Activated B cell treated with CpG ODN at 0.5 μM for 24 hours (primary cell): ENCODE data around the gene IFFO2. TPM values are rescaled to one million over a fixed set of nuclear protein-coding genes. Genes with fewer than 3 reads are reported as not detected.

ENCODE experiments used
- ATAC-seq: fragments of 200-7000 bp; cut with Tn5 transposase; one replicate; pipeline ENCODE4 v1.10.0; 2021; ENCODE audit warnings: low read depth, mild to moderate bottlenecking, moderate library complexity
- CTCF ChIA-PET: fragments of 350-600 bp; sonication (Branson Sonifier 250); formaldehyde crosslinking; loops from one replicate; lab custom pipeline; 2021; ENCODE audit warnings: antibody characterized with exemption; lab: Charles Lee
- POLR2A ChIA-PET: fragments of 350-600 bp; sonication (Branson Sonifier 250); formaldehyde crosslinking; loops from one replicate; lab custom pipeline; 2021; ENCODE audit warnings: antibody characterized with exemption; lab: Charles Lee
- DNase-seq: peaks from one replicate; pipeline ENCODE4 v3.0.0; 2022
- H3K27ac Mint-ChIP-seq: one replicate; pipeline ENCODE4 v1.8.0; 2020; ENCODE audit warnings: mixed read lengths
- H3K27me3 Mint-ChIP-seq: one replicate; pipeline ENCODE4 v1.8.0; 2021; ENCODE audit warnings: mixed read lengths
- H3K36me3 Mint-ChIP-seq: one replicate; pipeline ENCODE4 v1.8.0; 2021; ENCODE audit warnings: low read depth, mixed read lengths
- H3K4me1 Mint-ChIP-seq: one replicate; pipeline ENCODE4 v1.8.0; 2021; ENCODE audit warnings: mixed read lengths
- H3K4me3 Mint-ChIP-seq: one replicate; pipeline ENCODE4 v1.8.0; 2020; ENCODE audit warnings: mild to moderate bottlenecking, mixed read lengths
- H3K9me3 Mint-ChIP-seq: one replicate; pipeline ENCODE4 v1.8.0; 2020; ENCODE audit warnings: mixed read lengths
- intact Hi-C: fragments of 100-400 bp; cut with micrococcal nuclease; formaldehyde crosslinking; loops from one replicate; pipeline ENCODE4 v1.15.1; 2024
- total RNA-seq: library from RNA; stranded (reverse); gene quantifications from 2 replicates; pipeline ENCODE4 v1.2.3, GENCODE V29; 2022
- TF ChIP-seq, protein P1 (sequence below): fragments of 200-600 bp; IDR thresholded peaks from one replicate; pipeline ENCODE4 v1.8.0; 2022; ENCODE audit warnings: antibody characterized with exemption, mild to moderate bottlenecking

The IFFO2 gene
- total RNA-seq, 1 donor from 2014 or later, result 13.0 TPM

DNA sequence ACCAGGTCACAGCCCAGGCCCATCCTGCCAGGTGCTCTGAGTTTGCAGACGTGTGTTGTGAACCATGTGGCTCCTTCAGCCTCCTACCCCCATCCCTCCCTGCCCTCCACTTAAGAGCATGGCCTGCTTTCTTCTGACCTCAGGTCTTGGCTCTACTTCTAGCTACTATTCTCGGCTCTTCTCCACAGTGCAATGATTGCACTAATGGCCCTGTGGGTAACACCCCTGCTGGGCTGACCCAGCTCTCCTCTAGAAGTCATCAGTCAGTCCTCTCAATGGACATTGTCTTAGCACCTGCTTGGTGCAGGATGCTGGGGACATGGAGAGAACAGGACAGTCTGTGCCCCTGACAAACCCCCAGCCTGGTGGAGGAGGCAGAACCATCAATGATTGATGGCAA, 22.2 kb upstream of the IFFO2 start:
- Mint-ChIP-seq H3K36me3 (no peaks in the 10 kb centered on the region), H3K27ac (no peak overlapping the region), H3K4me3 (no peak overlapping the region), H3K9me3 (peaks cover 14% of the 10 kb centered on the region), H3K4me1 (no peaks in the 10 kb centered on the region), H3K27me3 (peaks cover 51% of the 10 kb centered on the region)
- TF ChIP-seq, protein P1, sequence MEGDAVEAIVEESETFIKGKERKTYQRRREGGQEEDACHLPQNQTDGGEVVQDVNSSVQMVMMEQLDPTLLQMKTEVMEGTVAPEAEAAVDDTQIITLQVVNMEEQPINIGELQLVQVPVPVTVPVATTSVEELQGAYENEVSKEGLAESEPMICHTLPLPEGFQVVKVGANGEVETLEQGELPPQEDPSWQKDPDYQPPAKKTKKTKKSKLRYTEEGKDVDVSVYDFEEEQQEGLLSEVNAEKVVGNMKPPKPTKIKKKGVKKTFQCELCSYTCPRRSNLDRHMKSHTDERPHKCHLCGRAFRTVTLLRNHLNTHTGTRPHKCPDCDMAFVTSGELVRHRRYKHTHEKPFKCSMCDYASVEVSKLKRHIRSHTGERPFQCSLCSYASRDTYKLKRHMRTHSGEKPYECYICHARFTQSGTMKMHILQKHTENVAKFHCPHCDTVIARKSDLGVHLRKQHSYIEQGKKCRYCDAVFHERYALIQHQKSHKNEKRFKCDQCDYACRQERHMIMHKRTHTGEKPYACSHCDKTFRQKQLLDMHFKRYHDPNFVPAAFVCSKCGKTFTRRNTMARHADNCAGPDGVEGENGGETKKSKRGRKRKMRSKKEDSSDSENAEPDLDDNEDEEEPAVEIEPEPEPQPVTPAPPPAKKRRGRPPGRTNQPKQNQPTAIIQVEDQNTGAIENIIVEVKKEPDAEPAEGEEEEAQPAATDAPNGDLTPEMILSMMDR, result no peak
- DNase-seq (no peak), ATAC-seq (no peak)
- intact Hi-C loops, result no loop called here
- ChIA-PET POLR2A (no interaction called here), CTCF (interaction anchor here (0.8 kb wide), 1 partner anchor 72 kb away, joined by 3 read pairs; no protein-coding TSS in a partner anchor)

DNA sequence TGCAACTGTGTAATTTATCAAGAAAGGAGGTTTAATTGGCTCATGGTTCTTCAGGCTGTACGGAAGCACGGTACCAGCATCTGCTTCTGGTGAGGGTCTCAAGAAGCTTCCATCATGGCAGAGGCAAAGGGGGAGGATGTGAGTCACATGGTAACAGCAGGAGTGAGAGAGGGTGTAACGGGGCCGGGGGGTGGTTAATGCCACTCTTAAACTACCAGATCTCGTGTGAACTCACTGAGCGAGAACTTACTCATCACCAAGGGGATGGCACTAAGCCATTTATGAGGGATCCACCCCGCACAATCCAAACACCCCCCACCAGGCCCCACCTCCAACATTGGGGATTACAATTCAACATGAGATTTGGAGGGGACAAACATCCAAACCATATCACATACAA, 21.0 kb upstream of the IFFO2 start:
- POLR2A ChIA-PET, result no interaction called here
- H3K4me1 Mint-ChIP-seq, result no peaks in the 10 kb centered on the region
- peaks cover 14% of the 10 kb centered on the region for H3K9me3 Mint-ChIP-seq
- no peaks in the 10 kb centered on the region for H3K36me3 Mint-ChIP-seq
- DNase-seq (no peak), ATAC-seq (no peak)
- no peak overlapping the region for H3K27ac Mint-ChIP-seq
- no peak overlapping the region for H3K4me3 Mint-ChIP-seq
- TF ChIP-seq, protein P1, result no peak
- peaks cover 44% of the 10 kb centered on the region for H3K27me3 Mint-ChIP-seq
- CTCF ChIA-PET, result no interaction called here
- intact Hi-C loops, result no loop called here

DNA sequence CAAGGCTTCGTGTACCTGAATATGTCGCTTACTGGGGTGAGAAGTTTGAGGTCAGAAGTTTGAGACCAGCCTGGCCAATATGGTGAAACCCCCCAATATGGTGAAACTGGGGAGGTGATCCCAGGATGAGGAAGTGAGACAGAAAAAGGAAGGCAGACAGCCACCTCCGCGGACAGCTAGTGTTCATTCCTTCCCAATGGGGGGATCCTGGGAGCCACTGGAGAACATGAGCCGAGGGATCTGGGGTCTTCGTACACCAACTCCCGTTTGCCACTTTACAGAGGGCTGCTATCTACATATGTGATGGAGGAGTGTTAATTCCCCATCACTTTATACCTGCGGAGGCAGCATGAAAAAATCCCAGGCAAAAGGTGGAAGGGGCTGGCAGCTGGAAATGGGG, 19.6 kb upstream of the IFFO2 start:
- Mint-ChIP-seq H3K27me3 (peaks cover 35% of the 10 kb centered on the region), H3K4me3 (no peak overlapping the region), H3K27ac (no peak overlapping the region), H3K36me3 (no peaks in the 10 kb centered on the region), H3K9me3 (peaks cover 11% of the 10 kb centered on the region), H3K4me1 (no peaks in the 10 kb centered on the region)
- TF ChIP-seq, protein P1, result no peak
- ATAC-seq, result no peak
- ChIA-PET POLR2A (no interaction called here), CTCF (interaction anchor here (7.4 kb wide), 1 partner anchor 62 kb away, joined by 85 read pairs; no protein-coding TSS in a partner anchor)
- no peak for DNase-seq
- intact Hi-C loops, result no loop called here

DNA sequence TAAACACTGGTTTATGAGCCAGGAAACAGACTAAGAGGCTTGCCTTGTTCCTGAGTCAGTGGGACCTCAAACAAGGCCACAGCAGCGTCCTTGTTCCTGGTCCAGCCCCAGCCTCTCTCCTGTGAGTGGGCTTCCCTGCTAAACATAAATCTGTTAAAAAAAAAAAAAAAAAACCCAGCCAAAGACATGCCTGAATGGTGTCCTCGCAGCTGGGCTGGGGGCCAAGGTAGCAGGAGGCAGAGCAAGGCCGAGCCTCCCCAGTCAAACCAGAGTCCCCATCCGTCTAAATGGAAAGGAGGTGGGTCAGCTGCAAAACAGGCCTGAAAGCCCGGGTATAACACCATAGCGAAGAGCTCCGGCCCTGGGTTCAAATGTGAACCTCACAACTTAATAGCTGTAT, 18.1 kb upstream of the IFFO2 start:
- ChIA-PET CTCF (interaction anchor here (7.4 to 13.5 kb wide), 2 partner anchors 60 to 68 kb away, joined by 85 to 216 read pairs; partner anchors contain the start of gene ALDH4A1), POLR2A (interaction anchor here (1.0 kb wide), 1 partner anchor 68 kb away, joined by 3 read pairs; no protein-coding TSS in a partner anchor)
- TF ChIP-seq, protein P1, result no peak
- no peaks in the 10 kb centered on the region for H3K9me3 Mint-ChIP-seq
- DNase-seq (no peak), ATAC-seq (no peak)
- no peaks in the 10 kb centered on the region for H3K36me3 Mint-ChIP-seq
- H3K27me3 Mint-ChIP-seq, result peaks cover 21% of the 10 kb centered on the region
- no peak overlapping the region for H3K27ac Mint-ChIP-seq
- intact Hi-C loops, result no loop called here
- no peaks in the 10 kb centered on the region for H3K4me1 Mint-ChIP-seq
- H3K4me3 Mint-ChIP-seq, result no peak overlapping the region

DNA sequence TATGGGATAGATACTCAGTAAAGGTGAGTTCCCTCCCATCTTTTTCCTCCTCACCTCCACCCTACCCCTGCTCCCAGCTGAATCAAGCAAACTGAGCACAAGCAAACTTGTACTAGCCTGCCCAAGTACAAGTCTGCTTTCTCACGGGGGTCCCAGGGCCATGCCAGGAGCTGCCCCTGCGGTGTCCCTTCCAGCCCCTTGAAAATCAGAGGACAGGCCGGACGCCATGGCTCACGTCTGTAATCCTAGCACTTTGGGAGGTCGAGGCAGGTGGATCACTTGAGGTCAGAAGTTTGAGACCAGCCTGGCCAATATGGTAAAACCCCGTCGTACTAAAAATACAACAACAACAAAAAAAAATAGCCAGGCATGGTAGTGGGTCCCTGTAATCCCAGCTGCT, 17.5 kb upstream of the IFFO2 start:
- ChIA-PET POLR2A (no interaction called here), CTCF (interaction anchor here (7.4 to 13.5 kb wide), 2 partner anchors 60 to 67 kb away, joined by 85 to 216 read pairs; partner anchors contain the start of gene ALDH4A1)
- H3K4me1 Mint-ChIP-seq, result no peaks in the 10 kb centered on the region
- H3K27ac Mint-ChIP-seq, result no peak overlapping the region
- intact Hi-C loops, result no loop called here
- DNase-seq (no peak), ATAC-seq (no peak)
- TF ChIP-seq, protein P1, result no peak
- H3K27me3 Mint-ChIP-seq, result peaks cover 18% of the 10 kb centered on the region
- H3K4me3 Mint-ChIP-seq, result no peak overlapping the region
- no peaks in the 10 kb centered on the region for H3K36me3 Mint-ChIP-seq
- H3K9me3 Mint-ChIP-seq, result no peaks in the 10 kb centered on the region
